ENCODE measurements around the gene PRKCA.

DNA sequence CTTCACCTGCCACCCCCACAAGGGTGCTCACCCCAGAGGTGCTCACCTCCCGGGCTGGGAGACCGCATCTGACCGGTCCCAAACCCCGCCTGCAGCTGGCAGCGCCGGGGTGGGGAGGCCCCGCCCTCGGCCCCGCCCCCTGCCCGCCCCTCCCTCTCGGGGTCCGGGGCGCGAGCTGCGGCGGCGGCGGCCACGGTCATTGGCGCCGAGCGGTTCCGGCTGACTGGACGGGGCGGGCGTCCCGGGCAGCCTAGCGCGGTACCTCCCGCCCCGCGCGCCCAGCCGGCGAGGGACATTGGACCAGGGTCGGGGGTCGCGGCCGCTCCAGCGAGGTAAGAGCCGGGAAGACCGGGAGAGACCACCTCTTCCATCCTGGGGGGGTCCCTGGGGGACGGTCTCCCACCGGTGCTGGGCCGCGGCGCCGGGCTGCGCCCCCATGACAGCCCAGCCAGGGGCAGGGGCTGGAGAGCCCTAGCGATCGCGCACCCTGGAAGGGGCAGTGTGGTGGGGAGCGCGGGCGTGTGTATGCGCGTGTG, 532.6 kb downstream of the PRKCA start, which contains the start of gene CACNG5:
- TF ChIP-seq, protein P1, sequence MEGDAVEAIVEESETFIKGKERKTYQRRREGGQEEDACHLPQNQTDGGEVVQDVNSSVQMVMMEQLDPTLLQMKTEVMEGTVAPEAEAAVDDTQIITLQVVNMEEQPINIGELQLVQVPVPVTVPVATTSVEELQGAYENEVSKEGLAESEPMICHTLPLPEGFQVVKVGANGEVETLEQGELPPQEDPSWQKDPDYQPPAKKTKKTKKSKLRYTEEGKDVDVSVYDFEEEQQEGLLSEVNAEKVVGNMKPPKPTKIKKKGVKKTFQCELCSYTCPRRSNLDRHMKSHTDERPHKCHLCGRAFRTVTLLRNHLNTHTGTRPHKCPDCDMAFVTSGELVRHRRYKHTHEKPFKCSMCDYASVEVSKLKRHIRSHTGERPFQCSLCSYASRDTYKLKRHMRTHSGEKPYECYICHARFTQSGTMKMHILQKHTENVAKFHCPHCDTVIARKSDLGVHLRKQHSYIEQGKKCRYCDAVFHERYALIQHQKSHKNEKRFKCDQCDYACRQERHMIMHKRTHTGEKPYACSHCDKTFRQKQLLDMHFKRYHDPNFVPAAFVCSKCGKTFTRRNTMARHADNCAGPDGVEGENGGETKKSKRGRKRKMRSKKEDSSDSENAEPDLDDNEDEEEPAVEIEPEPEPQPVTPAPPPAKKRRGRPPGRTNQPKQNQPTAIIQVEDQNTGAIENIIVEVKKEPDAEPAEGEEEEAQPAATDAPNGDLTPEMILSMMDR (IDR thresholded peaks at IDR 0.05; ENCODE audit: low read depth, low read length, missing input control) = no peak
- TF ChIP-seq JUND (IDR thresholded peaks at IDR 0.05) = no peak
- TF ChIP-seq GABPA (IDR thresholded peaks at IDR 0.05 in 1 of 2, conservative IDR thresholded peaks at IDR 0.05 in 1 of 2) = no peak
- TF ChIP-seq HNF4A (conservative IDR thresholded peaks at IDR 0.05) = no peak
- TF ChIP-seq, protein P2, sequence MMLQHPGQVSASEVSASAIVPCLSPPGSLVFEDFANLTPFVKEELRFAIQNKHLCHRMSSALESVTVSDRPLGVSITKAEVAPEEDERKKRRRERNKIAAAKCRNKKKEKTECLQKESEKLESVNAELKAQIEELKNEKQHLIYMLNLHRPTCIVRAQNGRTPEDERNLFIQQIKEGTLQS (IDR thresholded peaks at IDR 0.05) = no peak
- no peak for TF ChIP-seq TAF1 (conservative IDR thresholded peaks at IDR 0.05)

All from liver (tissue), 3 donors.